Effector CD8-positive, alpha-beta T cell (primary cell): Measurements from ENCODE around the gene PRRC2B.
"Not testable (repeated sequence)": the region's sequence is repeated elsewhere in the genome, so short reads cannot be mapped to it uniquely, and the experiment has no call there.

Experiments used
- DNase-seq: peaks from one replicate; lab custom pipeline; 2025; lab: John Stamatoyannopoulos, UW

Gene PRRC2B

GRCh38 chr9:131539223-131539923 lies 145.5 kb downstream of the PRRC2B start:
- no peak for DNase-seq

GRCh38 chr9:131543141-131543540 lies 149.3 kb downstream of the PRRC2B start:
- DNase-seq: no peak

GRCh38 chr9:131545003-131545785 lies 151.3 kb downstream of the PRRC2B start, which contains the start of gene PRRT1B:
PRRT1B (plus strand) TSS chr9:131545523; CDS start chr9:131545616, 93 bp downstream.
- DNase-seq: no peak

GRCh38 chr9:131545786-131546335 lies 152.0 kb downstream of the PRRC2B start:
- no peak for DNase-seq

- DNase-seq: no peak
Observed at GRCh38 chr9:131546336-131547084, 152.6 kb downstream of the PRRC2B start.

GRCh38 chr9:131549186-131549585 lies 155.3 kb downstream of the PRRC2B start:
- DNase-seq: not testable (repeated sequence)
